ENCODE measurements around the gene FBP2. TPM values are rescaled to one million over a fixed set of nuclear protein-coding genes. Genes with fewer than 3 reads are reported as not detected.

The FBP2 gene
- total and polyA plus RNA-seq, 8 donors, result 1.0 to 2.6 (median 1.7) TPM; not detected in 2

DNA sequence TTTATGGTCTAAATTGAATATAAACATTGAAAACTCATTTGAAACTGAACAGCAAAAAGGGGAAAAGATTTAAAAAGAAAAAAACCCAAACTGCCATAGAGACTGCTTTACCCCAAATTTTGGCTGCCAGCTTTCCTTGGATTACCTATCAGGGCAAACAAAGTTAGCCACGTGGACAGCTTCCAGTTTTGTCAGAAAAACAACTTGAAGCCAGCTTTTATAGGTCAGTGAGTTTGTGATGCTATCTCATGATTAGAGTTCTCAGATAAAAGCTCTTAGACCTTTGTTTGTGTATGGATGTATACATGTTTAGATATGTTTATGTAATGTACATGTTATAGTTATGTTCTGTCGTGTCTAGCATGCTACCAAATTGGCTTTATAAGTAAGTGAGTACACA lies 16.1 kb downstream of the FBP2 start:
- H3K4me3 ChIP-seq, result no peak overlapping the region
- intact Hi-C loops (cut with DNase I), result no loop called here
- no peak overlapping the region for H3K27ac ChIP-seq
- DNase-seq (no peak), ATAC-seq (no peak)
- no peaks in the 10 kb centered on the region for H3K27me3 ChIP-seq
- H3K36me3 ChIP-seq, result no peaks in the 10 kb centered on the region
- TF ChIP-seq, protein P1, sequence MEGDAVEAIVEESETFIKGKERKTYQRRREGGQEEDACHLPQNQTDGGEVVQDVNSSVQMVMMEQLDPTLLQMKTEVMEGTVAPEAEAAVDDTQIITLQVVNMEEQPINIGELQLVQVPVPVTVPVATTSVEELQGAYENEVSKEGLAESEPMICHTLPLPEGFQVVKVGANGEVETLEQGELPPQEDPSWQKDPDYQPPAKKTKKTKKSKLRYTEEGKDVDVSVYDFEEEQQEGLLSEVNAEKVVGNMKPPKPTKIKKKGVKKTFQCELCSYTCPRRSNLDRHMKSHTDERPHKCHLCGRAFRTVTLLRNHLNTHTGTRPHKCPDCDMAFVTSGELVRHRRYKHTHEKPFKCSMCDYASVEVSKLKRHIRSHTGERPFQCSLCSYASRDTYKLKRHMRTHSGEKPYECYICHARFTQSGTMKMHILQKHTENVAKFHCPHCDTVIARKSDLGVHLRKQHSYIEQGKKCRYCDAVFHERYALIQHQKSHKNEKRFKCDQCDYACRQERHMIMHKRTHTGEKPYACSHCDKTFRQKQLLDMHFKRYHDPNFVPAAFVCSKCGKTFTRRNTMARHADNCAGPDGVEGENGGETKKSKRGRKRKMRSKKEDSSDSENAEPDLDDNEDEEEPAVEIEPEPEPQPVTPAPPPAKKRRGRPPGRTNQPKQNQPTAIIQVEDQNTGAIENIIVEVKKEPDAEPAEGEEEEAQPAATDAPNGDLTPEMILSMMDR (IDR thresholded peaks at IDR 0.05), result no peak
- H3K9me3 ChIP-seq, result no peaks in the 10 kb centered on the region
- H3K4me1 ChIP-seq, result no peaks in the 10 kb centered on the region

DNA sequence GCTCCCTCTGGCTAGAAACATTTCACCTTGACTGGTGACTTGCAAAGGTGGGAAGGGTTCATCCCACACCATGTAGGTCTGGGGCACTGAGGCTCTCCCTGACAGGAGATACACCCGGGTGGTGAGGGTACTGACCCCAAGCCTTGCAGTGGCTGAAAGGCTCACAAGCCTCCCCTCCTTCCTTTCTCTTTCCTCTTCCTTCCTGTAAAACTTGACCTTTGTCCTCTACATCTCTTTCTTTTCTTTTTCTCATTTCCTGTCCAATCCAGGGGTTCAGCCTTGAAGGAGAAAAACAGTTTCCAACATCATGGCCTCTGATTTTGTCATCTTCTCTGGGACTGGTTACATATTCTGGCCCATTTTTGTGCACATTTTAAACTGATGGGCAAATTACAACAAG lies 16.6 kb downstream of the FBP2 start:
- intact Hi-C loops (cut with DNase I), result no loop called here
- TF ChIP-seq, protein P1 (IDR thresholded peaks at IDR 0.05), result no peak
- Histone ChIP-seq H3K4me1 (no peaks in the 10 kb centered on the region), H3K9me3 (no peaks in the 10 kb centered on the region), H3K27me3 (no peaks in the 10 kb centered on the region), H3K27ac (no peak overlapping the region), H3K4me3 (no peak overlapping the region), H3K36me3 (no peaks in the 10 kb centered on the region)
- ATAC-seq (no peak), DNase-seq (no peak)

DNA sequence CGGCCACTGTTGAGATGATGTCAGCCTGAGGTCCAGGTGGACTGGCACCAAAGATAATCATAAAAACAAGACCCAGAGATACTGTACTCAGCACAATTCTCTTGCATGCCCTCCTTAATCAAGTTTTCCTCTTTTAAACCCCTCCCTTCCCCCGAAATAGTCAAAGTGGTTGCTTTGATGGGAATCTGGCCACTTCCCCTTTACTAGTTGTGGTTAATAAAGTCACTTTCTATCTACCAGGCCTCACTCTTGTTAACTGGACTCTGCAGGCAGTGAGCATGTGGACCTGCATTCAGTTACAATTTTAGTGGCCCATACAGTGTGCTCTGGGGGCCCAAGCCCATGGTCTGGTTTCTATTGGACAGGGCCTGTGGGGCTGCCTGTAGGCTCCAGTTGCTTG lies 17.5 kb downstream of the FBP2 start:
- Histone ChIP-seq H3K4me1 (no peaks in the 10 kb centered on the region), H3K27me3 (no peaks in the 10 kb centered on the region), H3K9me3 (no peaks in the 10 kb centered on the region), H3K4me3 (no peak overlapping the region), H3K36me3 (no peaks in the 10 kb centered on the region), H3K27ac (no peak overlapping the region)
- TF ChIP-seq, protein P1 (IDR thresholded peaks at IDR 0.05), result no peak
- ATAC-seq (no peak), DNase-seq (no peak)
- intact Hi-C loops (cut with DNase I), result no loop called here

DNA sequence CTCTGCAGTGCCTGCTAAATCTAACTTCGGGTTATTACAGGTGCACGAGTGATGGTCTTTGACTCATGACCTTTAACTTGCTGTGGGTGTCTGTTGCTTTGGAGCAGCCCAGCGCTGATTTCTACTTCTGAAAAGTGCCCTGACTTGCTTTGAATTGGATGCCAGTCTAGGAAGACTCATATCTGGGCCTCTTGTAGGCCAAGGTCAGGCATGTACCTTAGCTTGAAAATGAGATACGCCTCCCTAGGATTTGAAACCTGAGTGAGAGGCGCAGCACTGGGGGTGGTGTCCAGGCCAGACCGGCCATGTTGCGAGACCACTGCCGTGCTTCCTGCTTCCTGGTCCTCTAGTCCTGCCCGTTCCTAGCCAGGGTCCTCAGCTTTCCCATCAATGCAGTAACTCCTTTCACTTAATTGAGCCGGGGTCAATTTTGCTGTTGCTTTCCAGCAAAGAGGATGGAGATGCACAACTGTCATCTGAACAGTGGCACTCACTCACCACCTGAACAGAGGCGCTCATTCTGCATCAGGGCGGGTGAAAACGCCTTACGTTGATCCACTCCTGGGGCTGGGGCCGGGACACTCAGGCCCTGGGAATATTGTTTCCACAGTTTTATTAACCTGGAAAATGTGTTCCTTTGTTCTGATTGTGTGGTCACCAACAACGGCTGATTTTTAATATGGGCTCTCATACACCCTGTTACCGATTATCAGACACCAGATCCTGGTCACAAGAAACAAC lies 24.5 kb downstream of the FBP2 start:
- TF ChIP-seq, protein P1 (IDR thresholded peaks at IDR 0.05), result no peak
- no peaks in the 10 kb centered on the region for H3K4me1 ChIP-seq
- no peaks in the 10 kb centered on the region for H3K27me3 ChIP-seq
- H3K27ac ChIP-seq, result no peak overlapping the region
- no peaks in the 10 kb centered on the region for H3K9me3 ChIP-seq
- no peak for DNase-seq
- no peaks in the 10 kb centered on the region for H3K36me3 ChIP-seq
- no peak overlapping the region for H3K4me3 ChIP-seq
- ATAC-seq, result no peak
- intact Hi-C loops (cut with DNase I), result no loop called here

DNA sequence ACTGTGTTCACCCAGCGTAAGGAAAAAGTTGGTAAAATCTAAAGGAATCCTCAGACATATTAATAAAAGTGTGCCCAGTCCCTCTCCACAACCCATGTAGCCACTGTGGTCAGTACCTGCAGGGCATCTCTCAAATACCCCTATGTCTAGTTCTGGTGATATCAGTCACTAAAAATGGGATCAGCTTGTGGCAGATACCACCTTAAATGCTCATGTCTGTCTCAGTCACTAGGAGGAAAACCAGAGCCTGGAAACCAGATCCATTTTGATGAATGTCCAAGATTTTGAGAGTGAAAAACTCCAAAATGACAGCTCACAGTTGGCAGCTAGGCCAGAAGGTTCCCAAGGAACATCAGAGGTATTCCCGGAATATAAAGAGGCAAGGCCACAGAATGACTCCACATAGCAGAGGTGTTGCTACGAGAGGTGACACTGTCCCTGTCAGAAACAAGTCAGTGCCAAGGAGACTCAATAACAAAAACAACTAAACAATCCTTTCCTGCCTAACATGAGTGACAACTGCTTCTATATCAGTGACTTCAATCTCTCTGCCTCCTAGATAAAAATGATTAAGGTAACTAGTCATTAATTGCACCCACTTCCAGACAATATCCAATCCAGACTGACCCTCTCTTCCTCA lies 25.3 kb downstream of the FBP2 start:
- intact Hi-C loops (cut with DNase I), result no loop called here
- H3K4me3 ChIP-seq, result no peak overlapping the region

More for the DNA sequence above, 25.3 kb downstream of the FBP2 start:
- H3K27me3 ChIP-seq, result no peaks in the 10 kb centered on the region
- no peak overlapping the region for H3K27ac ChIP-seq
- H3K36me3 ChIP-seq, result no peaks in the 10 kb centered on the region
- DNase-seq (no peak), ATAC-seq (no peak)
- H3K4me1 ChIP-seq, result no peaks in the 10 kb centered on the region
- TF ChIP-seq, protein P1 (IDR thresholded peaks at IDR 0.05), result no peak
- H3K9me3 ChIP-seq, result no peaks in the 10 kb centered on the region

All from left lung (tissue), 10 donors.